ENCODE data around the gene EVI2A. TPM values are rescaled to one million over a fixed set of nuclear protein-coding genes. Genes with fewer than 3 reads are reported as not detected.

Gene EVI2A
- total and polyA plus RNA-seq, 10 of the 15 experiments (the other 5 are each of a cell fraction or from before 2014, with no cell fraction given) = 4.6 to 78.3 (median 25.7) TPM

DNA sequence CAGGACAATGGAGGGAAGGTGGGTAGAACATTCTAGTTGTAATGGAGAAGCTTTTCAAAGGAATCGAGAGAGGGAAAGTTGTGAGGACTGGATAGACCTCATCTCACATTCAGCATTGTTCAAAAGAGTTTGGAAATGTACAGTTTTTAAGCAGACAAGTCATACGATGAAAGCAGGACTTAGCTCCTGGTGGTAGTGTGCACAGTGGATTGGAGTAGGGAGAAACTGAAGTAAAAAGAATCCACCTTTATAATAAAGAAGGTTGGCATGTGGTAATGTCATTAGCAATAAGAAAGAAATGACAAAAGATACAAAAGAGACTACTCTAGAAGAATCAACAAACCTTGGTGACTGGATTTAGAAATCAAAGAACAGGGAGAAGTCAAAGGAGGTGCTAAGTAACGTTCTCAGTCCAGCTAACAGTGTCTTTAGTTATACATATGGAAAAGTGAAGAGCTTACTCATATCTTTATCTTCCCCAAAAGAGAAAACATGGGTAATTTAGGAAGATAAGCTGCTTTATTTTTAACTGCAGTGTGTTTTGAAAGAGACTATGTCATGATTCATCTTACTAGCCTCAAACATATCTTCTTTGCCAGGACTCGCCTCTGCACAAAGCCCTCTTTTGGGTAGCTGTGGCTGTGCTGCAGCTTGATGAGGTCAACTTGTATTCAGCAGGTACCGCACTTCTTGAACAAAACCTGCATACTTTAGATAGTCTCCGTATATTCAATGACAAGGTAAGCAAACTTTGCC lies 18.7 kb upstream of the EVI2A start (continued):
- TF ChIP-seq, protein P1, sequence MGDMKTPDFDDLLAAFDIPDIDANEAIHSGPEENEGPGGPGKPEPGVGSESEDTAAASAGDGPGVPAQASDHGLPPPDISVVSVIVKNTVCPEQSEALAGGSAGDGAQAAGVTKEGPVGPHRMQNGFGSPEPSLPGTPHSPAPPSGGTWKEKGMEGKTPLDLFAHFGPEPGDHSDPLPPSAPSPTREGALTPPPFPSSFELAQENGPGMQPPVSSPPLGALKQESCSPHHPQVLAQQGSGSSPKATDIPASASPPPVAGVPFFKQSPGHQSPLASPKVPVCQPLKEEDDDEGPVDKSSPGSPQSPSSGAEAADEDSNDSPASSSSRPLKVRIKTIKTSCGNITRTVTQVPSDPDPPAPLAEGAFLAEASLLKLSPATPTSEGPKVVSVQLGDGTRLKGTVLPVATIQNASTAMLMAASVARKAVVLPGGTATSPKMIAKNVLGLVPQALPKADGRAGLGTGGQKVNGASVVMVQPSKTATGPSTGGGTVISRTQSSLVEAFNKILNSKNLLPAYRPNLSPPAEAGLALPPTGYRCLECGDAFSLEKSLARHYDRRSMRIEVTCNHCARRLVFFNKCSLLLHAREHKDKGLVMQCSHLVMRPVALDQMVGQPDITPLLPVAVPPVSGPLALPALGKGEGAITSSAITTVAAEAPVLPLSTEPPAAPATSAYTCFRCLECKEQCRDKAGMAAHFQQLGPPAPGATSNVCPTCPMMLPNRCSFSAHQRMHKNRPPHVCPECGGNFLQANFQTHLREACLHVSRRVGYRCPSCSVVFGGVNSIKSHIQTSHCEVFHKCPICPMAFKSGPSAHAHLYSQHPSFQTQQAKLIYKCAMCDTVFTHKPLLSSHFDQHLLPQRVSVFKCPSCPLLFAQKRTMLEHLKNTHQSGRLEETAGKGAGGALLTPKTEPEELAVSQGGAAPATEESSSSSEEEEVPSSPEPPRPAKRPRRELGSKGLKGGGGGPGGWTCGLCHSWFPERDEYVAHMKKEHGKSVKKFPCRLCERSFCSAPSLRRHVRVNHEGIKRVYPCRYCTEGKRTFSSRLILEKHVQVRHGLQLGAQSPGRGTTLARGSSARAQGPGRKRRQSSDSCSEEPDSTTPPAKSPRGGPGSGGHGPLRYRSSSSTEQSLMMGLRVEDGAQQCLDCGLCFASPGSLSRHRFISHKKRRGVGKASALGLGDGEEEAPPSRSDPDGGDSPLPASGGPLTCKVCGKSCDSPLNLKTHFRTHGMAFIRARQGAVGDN (IDR thresholded peaks at IDR 0.05) = no peak
- TF ChIP-seq, protein P2, sequence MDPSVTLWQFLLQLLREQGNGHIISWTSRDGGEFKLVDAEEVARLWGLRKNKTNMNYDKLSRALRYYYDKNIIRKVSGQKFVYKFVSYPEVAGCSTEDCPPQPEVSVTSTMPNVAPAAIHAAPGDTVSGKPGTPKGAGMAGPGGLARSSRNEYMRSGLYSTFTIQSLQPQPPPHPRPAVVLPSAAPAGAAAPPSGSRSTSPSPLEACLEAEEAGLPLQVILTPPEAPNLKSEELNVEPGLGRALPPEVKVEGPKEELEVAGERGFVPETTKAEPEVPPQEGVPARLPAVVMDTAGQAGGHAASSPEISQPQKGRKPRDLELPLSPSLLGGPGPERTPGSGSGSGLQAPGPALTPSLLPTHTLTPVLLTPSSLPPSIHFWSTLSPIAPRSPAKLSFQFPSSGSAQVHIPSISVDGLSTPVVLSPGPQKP (IDR thresholded peaks at IDR 0.05; ENCODE audit: low read depth, low read length) = no peak
- TF ChIP-seq RFX5 (IDR thresholded peaks at IDR 0.05; ENCODE audit: low read depth, low read length) = no peak

DNA sequence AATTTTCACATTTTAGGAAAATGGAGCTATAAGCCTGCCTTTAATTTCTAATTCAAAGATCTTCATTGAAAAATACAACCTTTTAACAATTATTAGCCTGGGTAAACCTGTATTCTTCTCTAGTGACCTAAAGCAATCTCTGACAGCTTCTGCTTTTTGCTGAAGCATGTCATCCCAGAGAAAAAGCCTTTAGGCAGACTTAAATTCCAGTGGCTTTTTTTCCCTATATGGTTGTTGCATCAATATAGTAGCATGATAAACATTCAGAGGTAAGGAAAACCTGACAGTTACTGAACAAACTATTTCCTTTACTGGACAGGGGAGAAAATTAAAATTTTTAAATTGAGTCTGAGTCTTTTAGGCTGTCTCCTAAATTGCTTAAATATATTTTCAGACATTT lies 7.8 kb upstream of the EVI2A start:
- ChIA-PET RAD21 (ENCODE audit: unreplicated experiment) (no interaction called here), POLR2A (no interaction called here), SMC1A (ENCODE audit: uncharacterized antibody, unreplicated experiment) (interaction anchor here (0.6 to 1.5 kb wide), 3 partner anchors 9 to 11 kb away, joined by 4 to 5 read pairs (median 4); no protein-coding TSS in a partner anchor), CTCF (no interaction called here)
- Histone ChIP-seq H3K4me3 (no peak overlapping the region), H3K9me3 (replicated peaks; ENCODE audit: control insufficient read depth, insufficient read depth, low read length) (no peaks in the 10 kb centered on the region), H3K4me2 (ENCODE audit: control insufficient read depth, insufficient read depth) (no peak overlapping the region), H3K4me1 (ENCODE audit: control insufficient read depth, insufficient read depth, low read length) (no peaks in the 10 kb centered on the region), H2AFZ (ENCODE audit: control insufficient read depth, low read depth, low read length) (no peak overlapping the region), H3K79me2 (ENCODE audit: control insufficient read depth, insufficient read depth, low read length) (no peaks in the 10 kb centered on the region), H4K20me1 (ENCODE audit: control insufficient read depth, insufficient read depth) (no peaks in the 10 kb centered on the region), H3K36me3 (ENCODE audit: control insufficient read depth in 2 of 2, insufficient read depth in 2 of 2, low read length in 1 of 2) (peaks cover 2 to 7% of the 10 kb centered on the region in 2 experiments; a peak in 2 of 4 replicates), H3K9ac (ENCODE audit: control insufficient read depth, insufficient read depth, low read length) (no peak overlapping the region), H3K27me3 (replicated peaks in 1 of 2; ENCODE audit: control insufficient read depth in 2 of 2, insufficient read depth in 2 of 2, low read length in 1 of 2) (no peaks in the 10 kb centered on the region), H3K27ac (ENCODE audit: control insufficient read depth, insufficient read depth) (no peak overlapping the region)
- no peak for FAIRE-seq
- ATAC-seq = no peak; the same call in 2 of the 3 replicates
- no TSS peak for BruUV-seq (replicated peaks)
- TF ChIP-seq MYB (IDR thresholded peaks at IDR 0.05; ENCODE audit: borderline replicate concordance, low read depth, low read length) (no peak), TBL1XR1 (IDR thresholded peaks at IDR 0.05; ENCODE audit: low read depth, low read length) (no peak), LARP7 (IDR thresholded peaks at IDR 0.05) (no peak), SP1 (IDR thresholded peaks at IDR 0.05; ENCODE audit: low read depth, low read length) (no peak), TAF1 (IDR thresholded peaks at IDR 0.05; ENCODE audit: borderline replicate concordance, low read depth, low read length) (no peak), HDGF (IDR thresholded peaks at IDR 0.05) (no peak)
- DNase-seq (ENCODE audit: low read depth, low spot score) = no peak
- in situ Hi-C loops (cut with MboI) = no loop called here
- intact Hi-C loops (cut with micrococcal nuclease; ENCODE audit: unreplicated experiment) = no loop called here

Data from GM12878 (cell line).